Measurements from ENCODE around the gene SDCBP2.

SDCBP2 gene

DNA sequence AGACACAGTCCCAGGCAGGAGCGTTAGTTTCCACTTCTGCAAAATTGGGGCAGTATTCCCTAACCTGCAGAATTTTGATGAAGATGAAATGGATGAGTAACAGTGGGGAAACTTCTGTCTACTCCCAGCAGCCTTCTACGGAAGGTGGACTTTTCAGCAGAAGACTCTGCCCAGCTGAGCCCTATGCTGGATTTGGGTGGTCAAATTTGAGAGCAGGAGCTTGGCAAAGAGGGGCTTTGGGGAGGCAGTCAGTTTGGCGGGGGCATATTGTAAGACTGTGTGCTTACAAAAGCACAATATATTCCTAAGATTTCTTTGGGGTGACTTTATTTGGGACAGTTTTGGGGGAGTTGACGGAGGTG is 5.4 kb upstream of the SDCBP2 start:
- Mint-ChIP-seq H3K27me3 (ENCODE audit: low read depth) (no peaks in the 10 kb centered on the region), H3K36me3 (ENCODE audit: low read depth) (peaks cover 18% of the 10 kb centered on the region), H3K4me1 (peaks cover 4% of the 10 kb centered on the region), H3K4me3 (no peak overlapping the region), H3K27ac (no peak overlapping the region), H3K9me3 (no peaks in the 10 kb centered on the region)
- TF ChIP-seq, protein P1, sequence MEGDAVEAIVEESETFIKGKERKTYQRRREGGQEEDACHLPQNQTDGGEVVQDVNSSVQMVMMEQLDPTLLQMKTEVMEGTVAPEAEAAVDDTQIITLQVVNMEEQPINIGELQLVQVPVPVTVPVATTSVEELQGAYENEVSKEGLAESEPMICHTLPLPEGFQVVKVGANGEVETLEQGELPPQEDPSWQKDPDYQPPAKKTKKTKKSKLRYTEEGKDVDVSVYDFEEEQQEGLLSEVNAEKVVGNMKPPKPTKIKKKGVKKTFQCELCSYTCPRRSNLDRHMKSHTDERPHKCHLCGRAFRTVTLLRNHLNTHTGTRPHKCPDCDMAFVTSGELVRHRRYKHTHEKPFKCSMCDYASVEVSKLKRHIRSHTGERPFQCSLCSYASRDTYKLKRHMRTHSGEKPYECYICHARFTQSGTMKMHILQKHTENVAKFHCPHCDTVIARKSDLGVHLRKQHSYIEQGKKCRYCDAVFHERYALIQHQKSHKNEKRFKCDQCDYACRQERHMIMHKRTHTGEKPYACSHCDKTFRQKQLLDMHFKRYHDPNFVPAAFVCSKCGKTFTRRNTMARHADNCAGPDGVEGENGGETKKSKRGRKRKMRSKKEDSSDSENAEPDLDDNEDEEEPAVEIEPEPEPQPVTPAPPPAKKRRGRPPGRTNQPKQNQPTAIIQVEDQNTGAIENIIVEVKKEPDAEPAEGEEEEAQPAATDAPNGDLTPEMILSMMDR (IDR thresholded peaks at IDR 0.05; ENCODE audit: unreplicated experiment in 3 of 3) = no peak

DNA sequence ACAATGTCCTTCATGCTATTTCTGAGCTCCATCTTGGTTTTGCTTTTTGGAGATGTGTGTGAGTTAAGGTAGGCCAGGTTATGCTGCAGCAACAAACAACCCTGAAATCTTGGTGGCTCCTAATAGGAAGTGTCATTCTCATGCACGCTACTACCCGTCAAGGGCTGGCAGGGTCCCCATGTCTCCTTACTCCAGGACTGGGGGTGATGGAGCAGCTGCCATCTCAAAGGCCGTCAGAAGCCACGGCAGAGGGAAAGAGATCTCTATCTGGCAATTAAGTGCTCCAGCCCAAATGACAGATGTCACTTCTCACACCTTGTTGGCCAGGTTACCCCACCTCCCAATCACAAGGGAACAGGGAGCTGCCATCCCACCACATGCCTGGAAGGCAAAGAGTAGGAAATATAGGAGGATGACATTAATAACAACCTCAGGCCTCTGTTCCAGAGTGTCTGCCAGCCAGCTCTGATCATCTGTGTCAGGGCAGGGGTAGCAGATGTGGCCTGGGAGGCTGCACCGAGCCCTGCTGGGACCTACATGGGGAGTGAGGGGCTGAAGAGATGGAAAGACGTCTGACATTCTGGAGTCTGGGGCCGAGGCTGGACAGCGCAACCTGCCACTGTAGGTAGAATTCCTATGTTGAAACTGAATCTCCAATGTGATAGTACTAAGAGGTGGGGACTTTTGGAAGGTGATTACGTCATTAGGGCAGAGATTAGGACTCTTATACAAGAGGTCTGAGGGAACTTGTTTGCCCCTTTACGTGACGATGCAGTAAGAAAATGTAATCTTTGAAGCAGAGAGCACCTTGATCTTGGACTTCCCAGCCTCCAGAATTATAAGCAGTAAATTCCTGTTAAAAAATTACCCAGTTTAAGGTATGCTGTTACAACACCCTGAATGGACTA is 4.8 kb upstream of the SDCBP2 start:
- Mint-ChIP-seq H3K4me1 (peaks cover 7% of the 10 kb centered on the region), H3K4me3 (no peak overlapping the region), H3K9me3 (no peaks in the 10 kb centered on the region), H3K36me3 (ENCODE audit: low read depth) (peaks cover 18% of the 10 kb centered on the region), H3K27me3 (ENCODE audit: low read depth) (no peaks in the 10 kb centered on the region), H3K27ac (no peak overlapping the region)
- TF ChIP-seq, protein P1 (IDR thresholded peaks at IDR 0.05; ENCODE audit: unreplicated experiment in 3 of 3) = no peak

DNA sequence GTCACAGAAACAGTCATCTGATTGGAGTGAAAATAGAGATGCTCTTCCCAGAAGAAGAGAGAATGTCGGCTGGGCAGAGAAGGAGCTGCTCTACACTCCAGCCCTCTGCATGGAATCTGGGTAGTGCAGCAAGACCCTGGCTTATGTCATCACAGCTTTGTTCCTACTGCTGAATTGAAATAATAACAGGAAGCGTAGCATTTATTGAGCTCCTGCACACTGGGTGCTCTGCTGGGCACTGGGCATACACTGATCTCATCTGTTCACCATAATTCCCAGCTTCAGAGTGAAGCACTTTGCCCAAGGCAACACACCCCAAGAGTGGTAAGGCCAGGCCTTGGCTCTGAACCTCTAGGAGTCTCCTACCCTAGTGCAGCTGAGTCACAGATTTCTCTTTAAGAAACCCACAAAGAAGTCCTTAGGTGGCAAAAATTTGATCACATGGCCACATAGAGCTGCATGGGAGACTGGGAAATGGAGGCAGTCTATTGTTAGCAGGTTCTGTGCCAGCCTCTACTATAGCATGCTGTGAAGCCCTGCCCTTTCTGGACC is 3.9 kb upstream of the SDCBP2 start:
- TF ChIP-seq, protein P1 (IDR thresholded peaks at IDR 0.05; ENCODE audit: unreplicated experiment in 3 of 3) = no peak
- Mint-ChIP-seq H3K27me3 (ENCODE audit: low read depth) (no peaks in the 10 kb centered on the region), H3K4me1 (peaks cover 7% of the 10 kb centered on the region), H3K27ac (no peak overlapping the region), H3K9me3 (no peaks in the 10 kb centered on the region), H3K36me3 (ENCODE audit: low read depth) (peaks cover 18% of the 10 kb centered on the region), H3K4me3 (no peak overlapping the region)

DNA sequence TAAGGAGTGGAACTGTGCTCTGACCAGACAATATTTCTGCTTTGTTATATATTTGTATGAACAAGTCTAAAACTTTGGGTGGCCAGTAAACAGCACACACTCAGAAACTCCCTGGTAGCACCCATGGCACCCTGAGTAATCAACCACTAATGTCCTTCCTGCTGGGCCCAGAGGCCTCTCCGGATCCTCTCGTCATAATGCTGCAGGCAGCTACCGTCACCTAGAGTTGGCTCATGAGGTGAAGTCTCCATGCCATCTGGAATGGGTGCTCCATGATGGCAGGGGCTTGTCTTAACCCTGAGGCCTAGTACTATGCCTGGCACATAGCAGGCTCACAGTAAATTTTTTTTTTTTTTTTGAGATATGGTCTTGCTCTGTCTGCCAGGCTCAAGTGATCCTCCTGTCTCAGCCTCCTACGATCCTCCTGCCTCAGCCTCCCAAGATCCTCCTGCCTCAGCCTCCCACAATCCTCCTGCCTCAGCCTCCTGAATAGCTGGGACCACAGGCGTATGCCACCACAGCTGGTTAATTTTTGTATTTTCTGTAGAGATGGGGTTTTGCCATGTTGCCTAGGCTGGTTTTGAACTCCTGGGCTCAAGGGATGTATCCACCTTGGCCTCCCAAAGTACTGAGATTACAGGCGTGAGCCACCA is 3.0 kb upstream of the SDCBP2 start:
- Mint-ChIP-seq H3K4me3 (no peak overlapping the region), H3K4me1 (peaks cover 7% of the 10 kb centered on the region), H3K9me3 (no peaks in the 10 kb centered on the region), H3K27ac (no peak overlapping the region), H3K27me3 (ENCODE audit: low read depth) (no peaks in the 10 kb centered on the region), H3K36me3 (ENCODE audit: low read depth) (peaks cover 18% of the 10 kb centered on the region)
- TF ChIP-seq, protein P1 (IDR thresholded peaks at IDR 0.05; ENCODE audit: unreplicated experiment in 3 of 3) = no peak

DNA sequence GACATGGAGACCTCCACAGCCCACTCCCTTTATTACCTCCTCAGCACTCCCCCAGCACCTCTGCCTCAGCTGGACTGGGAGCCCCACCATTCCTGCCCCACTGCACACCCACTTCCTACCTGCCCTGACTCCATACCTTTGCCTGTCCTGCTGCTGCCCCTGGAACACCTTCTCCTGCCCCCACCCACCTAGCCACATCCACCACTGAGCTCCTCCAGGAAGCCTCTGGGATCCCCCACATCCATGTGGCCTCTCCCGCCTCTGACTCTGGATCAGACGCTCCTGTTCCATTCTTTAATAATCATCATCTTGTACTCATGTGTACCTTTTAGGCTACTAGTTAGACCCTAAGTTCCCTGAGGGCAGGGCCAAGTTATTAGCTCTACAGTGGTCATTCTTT is 2.2 kb upstream of the SDCBP2 start:
- H3K27me3 Mint-ChIP-seq (ENCODE audit: low read depth) = no peaks in the 10 kb centered on the region
- H3K4me1 Mint-ChIP-seq = peaks cover 7% of the 10 kb centered on the region
- peaks cover 18% of the 10 kb centered on the region for H3K36me3 Mint-ChIP-seq (ENCODE audit: low read depth)
- no peak overlapping the region for H3K4me3 Mint-ChIP-seq
- H3K27ac Mint-ChIP-seq = no peak overlapping the region
- no peaks in the 10 kb centered on the region for H3K9me3 Mint-ChIP-seq
- TF ChIP-seq, protein P1 (IDR thresholded peaks at IDR 0.05; ENCODE audit: unreplicated experiment in 3 of 3) = no peak
